ENCODE measurements around the gene UNC5C.

The UNC5C gene

DNA sequence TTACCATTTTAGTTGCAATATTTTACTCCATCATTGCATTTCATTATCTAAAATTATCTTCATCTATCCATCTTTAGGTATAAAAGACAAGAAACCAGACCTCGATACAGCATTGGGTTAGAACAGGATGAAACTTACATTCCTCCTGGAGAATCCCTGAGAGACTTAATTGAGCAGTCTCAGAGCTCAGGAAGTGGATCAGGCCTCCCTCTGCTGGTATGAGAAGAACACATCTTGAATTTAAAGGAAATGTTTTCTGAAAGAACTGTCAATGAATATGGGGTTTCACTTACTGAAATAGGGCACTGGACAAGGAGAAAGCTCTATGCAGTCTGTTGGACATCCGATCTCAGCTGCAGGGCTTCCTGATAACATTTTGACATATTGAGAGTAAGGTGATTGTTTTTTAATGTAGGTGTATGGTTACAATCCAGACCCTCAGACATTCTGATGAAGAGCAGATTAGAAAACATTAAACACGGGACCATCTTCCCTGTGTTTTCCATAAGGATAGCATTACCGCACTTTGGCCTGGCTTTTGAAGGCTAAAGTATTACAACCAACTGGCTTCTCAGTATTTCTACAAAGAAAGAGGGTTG lies 423.8 kb downstream of the UNC5C start:
- DNase-seq (ENCODE audit: low read depth), result no peak

DNA sequence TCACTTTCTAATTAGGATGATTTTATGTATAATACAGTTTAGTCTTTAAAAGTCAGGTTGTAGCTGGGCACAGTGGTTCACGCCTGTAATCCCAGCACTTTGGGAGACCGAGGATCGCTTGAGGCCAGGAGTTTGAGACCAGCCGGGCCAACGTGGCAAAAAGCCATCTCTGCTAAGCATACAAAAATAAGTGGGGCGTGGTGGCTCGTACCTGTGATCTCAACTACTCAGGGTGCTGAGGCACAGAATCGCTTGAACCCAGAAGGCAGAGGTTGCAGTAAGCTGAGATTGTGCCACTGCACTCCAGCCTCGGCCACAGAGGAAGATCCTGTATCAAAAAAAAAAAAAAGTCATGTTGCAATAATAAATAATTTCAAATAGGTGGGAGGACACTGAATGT lies 426.8 kb downstream of the UNC5C start:
- DNase-seq (ENCODE audit: low read depth), result no peak

DNA sequence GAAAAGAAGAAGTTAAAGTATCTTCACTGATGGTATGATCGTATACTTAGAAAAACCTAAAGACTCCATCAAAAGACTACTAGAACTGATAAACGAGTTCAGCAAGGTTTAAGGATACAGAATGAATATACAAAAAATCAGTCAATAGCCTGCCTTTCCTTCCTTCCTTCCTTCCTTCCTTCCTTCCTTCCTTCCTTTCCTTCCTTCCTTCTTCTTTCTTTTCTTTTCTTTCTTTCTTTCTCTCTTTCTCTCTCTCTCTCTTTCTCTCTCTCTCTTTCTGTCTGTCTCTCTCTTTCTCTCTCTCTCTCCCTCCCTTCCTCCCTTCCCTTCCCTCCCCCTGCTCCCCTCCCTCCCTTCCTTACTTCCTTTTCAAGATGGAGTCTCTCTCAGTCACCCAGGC lies 428.3 kb downstream of the UNC5C start:
- no peak for DNase-seq (ENCODE audit: low read depth)

DNA sequence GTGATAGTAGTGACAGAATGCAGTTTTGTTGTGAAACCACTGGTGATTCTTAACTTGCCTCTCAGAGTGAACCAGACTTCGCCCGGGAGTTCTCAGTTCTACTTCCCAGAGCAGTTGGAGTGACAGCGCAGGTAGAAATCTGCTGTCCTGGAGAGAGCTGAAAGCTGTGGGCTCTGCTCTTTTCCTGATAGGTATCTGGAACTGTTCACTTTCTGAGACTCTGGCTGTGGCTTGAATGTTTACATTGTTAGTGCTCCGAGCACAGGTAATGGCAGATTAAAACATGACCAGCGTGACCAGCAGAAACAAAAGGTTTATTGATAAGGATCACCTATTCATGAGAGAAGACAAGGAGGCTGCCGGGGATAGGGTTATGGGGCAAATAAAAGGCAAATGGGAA lies 430.3 kb downstream of the UNC5C start:
- no peak for DNase-seq (ENCODE audit: low read depth)

DNA sequence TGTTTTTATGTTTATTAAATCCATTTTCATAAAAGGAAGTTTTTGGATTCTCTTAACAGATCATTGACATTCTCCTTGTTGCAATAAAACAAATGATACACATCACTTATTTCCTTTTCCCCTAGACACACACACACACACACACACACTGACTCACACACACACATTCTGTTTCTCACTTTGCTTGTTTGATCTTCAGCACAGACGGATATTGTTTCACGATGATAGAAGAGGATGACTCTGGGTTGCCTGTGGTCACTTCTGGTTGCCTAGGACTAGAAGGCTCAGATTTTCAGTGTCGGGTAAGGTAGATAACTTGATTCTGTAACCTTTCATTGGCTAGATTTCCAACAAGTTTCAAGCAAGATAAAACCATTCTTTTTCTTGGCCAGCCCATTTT lies 434.3 kb downstream of the UNC5C start:
- no peak for DNase-seq (ENCODE audit: low read depth)
